HepG2 (cell line): Measurements from ENCODE around the gene APOA1. TPM values are rescaled to one million over a fixed set of nuclear protein-coding genes. Genes with fewer than 3 reads are reported as not detected.

Experiments
- ARHGAP35 ChIP-seq: sonication (generic); formaldehyde crosslinking; IDR thresholded peaks from 2 replicates; pipeline ENCODE4 v1.9.0; 2022; ENCODE audit warnings: mild to moderate bottlenecking, inconsistent platforms, moderate library complexity, missing genetic modification reagents, borderline replicate concordance
- FOSL2 ChIP-seq: sonication (generic); formaldehyde crosslinking; IDR thresholded peaks from 2 replicates; pipeline ENCODE4 v1.4.0; 2020; ENCODE audit warnings: missing genetic modification reagents
- HMG20A ChIP-seq: IDR thresholded peaks from 2 replicates; pipeline ENCODE4 v1.6.1; 2016; ENCODE audit warnings: borderline replicate concordance
- HMG20B ChIP-seq: conservative IDR thresholded peaks from 2 replicates; pipeline ENCODE4 v1.6.1; 2016; ENCODE audit warnings: missing genetic modification reagents, missing compliant biosample characterization
- HNRNPH1 ChIP-seq: fragments of 200-400 bp; formaldehyde crosslinking; optimal IDR thresholded peaks from 2 replicates; pipeline ENCODE3; 2017; ENCODE audit warnings: mild to moderate bottlenecking, low read depth, low read length
- JARID2 ChIP-seq: sonication (generic); formaldehyde crosslinking; IDR thresholded peaks from 2 replicates; pipeline ENCODE4 v1.8.1; 2023; ENCODE audit warnings: missing genetic modification reagents, inconsistent platforms; ENCODE audit not compliant: insufficient replicate concordance
- MAFG ChIP-seq: sonication (generic); formaldehyde crosslinking; IDR thresholded peaks from 2 replicates; pipeline ENCODE4 v1.5.1; 2020; ENCODE audit warnings: mild to moderate bottlenecking, missing genetic modification reagents
- ZKSCAN1 ChIP-seq: fragments of 150-350 bp; IDR thresholded peaks from 2 replicates; pipeline ENCODE4 v1.6.1; 2014; ENCODE audit warnings: low read length
- ZNF292 ChIP-seq: sonication (generic); formaldehyde crosslinking; IDR thresholded peaks from 2 replicates; pipeline ENCODE4 v1.8.1; 2022; ENCODE audit warnings: mild to moderate bottlenecking, low read depth, missing genetic modification reagents, borderline replicate concordance
- ZNF709 ChIP-seq: sonication (generic); formaldehyde crosslinking; IDR thresholded peaks from 2 replicates; pipeline ENCODE4 v1.5.0; 2020; ENCODE audit warnings: mild to moderate bottlenecking, missing genetic modification reagents
- ZNF772 ChIP-seq: sonication (generic); formaldehyde crosslinking; IDR thresholded peaks from 2 replicates; pipeline ENCODE4 v1.5.0; 2020; ENCODE audit warnings: mild to moderate bottlenecking, missing genetic modification reagents
- polyA plus RNA-seq, 8 experiments: library from polyadenylated mRNA; depleted of rRNA in 3 of 8; stranded (reverse) in 7 of 8; unstranded in 1 of 8; fragments of >200 nt; fragmentation: Illumina TruSeq in 4 of 8; extraction: Trizol in 4 of 8; gene quantifications; 2 replicates each; pipeline versions ENCODE4 v1.2.1 to v1.2.3, GENCODE V29; 2011 to 2016; ENCODE audit warnings: low read depth in 4 of 8, missing spikeins in 1 of 8, mixed read lengths in 1 of 8; ENCODE audit not compliant: insufficient read depth in 1 of 8
- total RNA-seq, 5 experiments: library from RNA; depleted of rRNA; stranded (reverse); fragments of >200 nt; fragmentation: Illumina TruSeq; extraction: Trizol; gene quantifications; 2 replicates each; pipeline ENCODE4 v1.2.3, GENCODE V29; 2016; ENCODE audit warnings: low read depth in 1 of 5
- TF ChIP-seq, protein P1 (sequence below): sonication (generic); formaldehyde crosslinking; IDR thresholded peaks from 2 replicates; pipeline ENCODE4 v1.4.0; 2020; ENCODE audit warnings: missing genetic modification reagents, borderline replicate concordance
- TF ChIP-seq, protein P2 (sequence below): IDR thresholded peaks from 2 replicates; pipeline ENCODE4 v1.6.1; 2016; ENCODE audit warnings: mild to moderate bottlenecking
- TF ChIP-seq, protein P3 (sequence below): sonication (generic); formaldehyde crosslinking; IDR thresholded peaks from 2 replicates; pipeline ENCODE4 v1.4.0; 2020; ENCODE audit warnings: missing genetic modification reagents
- TF ChIP-seq, protein P4 (sequence below): sonication (generic); formaldehyde crosslinking; IDR thresholded peaks from 2 replicates; pipeline ENCODE4 v1.8.1; 2023; ENCODE audit warnings: mild to moderate bottlenecking, inconsistent platforms, moderate library complexity, missing genetic modification reagents, borderline replicate concordance
- TF ChIP-seq, protein P5 (sequence below): sonication (generic); formaldehyde crosslinking; IDR thresholded peaks from 2 replicates; pipeline ENCODE4 v1.8.1; 2023; ENCODE audit warnings: mild to moderate bottlenecking, missing genetic modification reagents

Gene APOA1
- total and polyA plus RNA-seq, 2 of the 13 experiments (the other 11 are each of a cell fraction or from before 2014, with no cell fraction given), result 1,973 to 5,485 TPM

DNA sequence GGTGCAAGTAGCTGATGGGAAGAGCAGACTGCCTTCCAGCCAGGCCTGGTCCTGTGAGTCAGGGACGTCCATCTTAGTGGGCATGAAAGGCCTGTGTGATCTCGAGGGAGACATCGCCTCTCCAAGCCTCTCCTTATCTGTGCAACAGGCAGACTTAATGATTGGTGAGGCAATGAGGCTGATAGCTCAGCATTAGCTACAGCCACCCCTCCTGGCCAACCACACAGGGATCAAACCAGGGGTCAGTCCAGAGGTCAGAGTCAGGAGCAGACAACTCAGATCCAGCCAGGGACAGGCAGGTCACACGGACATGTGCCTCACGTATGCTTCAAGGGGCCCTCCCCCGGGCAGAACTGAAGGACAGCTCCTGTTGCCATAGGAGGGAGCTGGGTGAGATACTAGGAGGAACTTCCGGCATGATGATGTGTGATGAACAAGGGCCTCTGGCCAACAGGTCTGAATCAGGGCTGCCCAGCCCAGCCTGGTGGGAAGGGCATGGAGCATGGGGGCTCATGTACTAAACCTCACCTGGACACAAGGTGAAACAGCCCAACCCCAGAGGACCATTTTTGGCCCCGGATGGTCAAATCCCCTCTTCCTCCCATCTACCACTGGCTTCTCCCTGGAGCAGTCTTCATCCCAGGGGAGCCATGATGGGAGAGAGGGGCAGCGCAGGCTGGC is 10.5 kb downstream of the APOA1 start (continued):
- TF ChIP-seq ZKSCAN1, result no peak
- no peak for TF ChIP-seq JARID2
- no peak for TF ChIP-seq ARHGAP35 (CRISPR knock-in tag)
- TF ChIP-seq ZNF709 (CRISPR knock-in tag), result peak; percentile 39; the same call in 1 of the 2 replicates
- TF ChIP-seq, protein P1, sequence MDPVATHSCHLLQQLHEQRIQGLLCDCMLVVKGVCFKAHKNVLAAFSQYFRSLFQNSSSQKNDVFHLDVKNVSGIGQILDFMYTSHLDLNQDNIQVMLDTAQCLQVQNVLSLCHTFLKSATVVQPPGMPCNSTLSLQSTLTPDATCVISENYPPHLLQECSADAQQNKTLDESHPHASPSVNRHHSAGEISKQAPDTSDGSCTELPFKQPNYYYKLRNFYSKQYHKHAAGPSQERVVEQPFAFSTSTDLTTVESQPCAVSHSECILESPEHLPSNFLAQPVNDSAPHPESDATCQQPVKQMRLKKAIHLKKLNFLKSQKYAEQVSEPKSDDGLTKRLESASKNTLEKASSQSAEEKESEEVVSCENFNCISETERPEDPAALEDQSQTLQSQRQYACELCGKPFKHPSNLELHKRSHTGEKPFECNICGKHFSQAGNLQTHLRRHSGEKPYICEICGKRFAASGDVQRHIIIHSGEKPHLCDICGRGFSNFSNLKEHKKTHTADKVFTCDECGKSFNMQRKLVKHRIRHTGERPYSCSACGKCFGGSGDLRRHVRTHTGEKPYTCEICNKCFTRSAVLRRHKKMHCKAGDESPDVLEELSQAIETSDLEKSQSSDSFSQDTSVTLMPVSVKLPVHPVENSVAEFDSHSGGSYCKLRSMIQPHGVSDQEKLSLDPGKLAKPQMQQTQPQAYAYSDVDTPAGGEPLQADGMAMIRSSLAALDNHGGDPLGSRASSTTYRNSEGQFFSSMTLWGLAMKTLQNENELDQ (CRISPR knock-in tag), result no peak
- TF ChIP-seq ZNF772 (CRISPR knock-in tag), result peak; percentile 81
- no peak for TF ChIP-seq HNRNPH1
- TF ChIP-seq FOSL2 (CRISPR knock-in tag), result peak; percentile 75; the same call in 1 of the 2 replicates
- no peak; the same call in 1 of the 2 replicates for TF ChIP-seq HMG20B
- TF ChIP-seq, protein P2, sequence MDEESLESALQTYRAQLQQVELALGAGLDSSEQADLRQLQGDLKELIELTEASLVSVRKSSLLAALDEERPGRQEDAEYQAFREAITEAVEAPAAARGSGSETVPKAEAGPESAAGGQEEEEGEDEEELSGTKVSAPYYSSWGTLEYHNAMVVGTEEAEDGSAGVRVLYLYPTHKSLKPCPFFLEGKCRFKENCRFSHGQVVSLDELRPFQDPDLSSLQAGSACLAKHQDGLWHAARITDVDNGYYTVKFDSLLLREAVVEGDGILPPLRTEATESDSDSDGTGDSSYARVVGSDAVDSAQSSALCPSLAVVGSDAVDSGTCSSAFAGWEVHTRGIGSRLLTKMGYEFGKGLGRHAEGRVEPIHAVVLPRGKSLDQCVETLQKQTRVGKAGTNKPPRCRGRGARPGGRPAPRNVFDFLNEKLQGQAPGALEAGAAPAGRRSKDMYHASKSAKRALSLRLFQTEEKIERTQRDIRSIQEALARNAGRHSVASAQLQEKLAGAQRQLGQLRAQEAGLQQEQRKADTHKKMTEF (CRISPR knock-in tag), result peak; percentile 90
- TF ChIP-seq, protein P3, sequence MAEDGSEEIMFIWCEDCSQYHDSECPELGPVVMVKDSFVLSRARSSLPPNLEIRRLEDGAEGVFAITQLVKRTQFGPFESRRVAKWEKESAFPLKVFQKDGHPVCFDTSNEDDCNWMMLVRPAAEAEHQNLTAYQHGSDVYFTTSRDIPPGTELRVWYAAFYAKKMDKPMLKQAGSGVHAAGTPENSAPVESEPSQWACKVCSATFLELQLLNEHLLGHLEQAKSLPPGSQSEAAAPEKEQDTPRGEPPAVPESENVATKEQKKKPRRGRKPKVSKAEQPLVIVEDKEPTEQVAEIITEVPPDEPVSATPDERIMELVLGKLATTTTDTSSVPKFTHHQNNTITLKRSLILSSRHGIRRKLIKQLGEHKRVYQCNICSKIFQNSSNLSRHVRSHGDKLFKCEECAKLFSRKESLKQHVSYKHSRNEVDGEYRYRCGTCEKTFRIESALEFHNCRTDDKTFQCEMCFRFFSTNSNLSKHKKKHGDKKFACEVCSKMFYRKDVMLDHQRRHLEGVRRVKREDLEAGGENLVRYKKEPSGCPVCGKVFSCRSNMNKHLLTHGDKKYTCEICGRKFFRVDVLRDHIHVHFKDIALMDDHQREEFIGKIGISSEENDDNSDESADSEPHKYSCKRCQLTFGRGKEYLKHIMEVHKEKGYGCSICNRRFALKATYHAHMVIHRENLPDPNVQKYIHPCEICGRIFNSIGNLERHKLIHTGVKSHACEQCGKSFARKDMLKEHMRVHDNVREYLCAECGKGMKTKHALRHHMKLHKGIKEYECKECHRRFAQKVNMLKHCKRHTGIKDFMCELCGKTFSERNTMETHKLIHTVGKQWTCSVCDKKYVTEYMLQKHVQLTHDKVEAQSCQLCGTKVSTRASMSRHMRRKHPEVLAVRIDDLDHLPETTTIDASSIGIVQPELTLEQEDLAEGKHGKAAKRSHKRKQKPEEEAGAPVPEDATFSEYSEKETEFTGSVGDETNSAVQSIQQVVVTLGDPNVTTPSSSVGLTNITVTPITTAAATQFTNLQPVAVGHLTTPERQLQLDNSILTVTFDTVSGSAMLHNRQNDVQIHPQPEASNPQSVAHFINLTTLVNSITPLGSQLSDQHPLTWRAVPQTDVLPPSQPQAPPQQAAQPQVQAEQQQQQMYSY (CRISPR knock-in tag), result no peak
- TF ChIP-seq HMG20A, result peak; percentile 68; the same call in 1 of the 2 replicates
- TF ChIP-seq MAFG (CRISPR knock-in tag), result no peak
- TF ChIP-seq, protein P4, sequence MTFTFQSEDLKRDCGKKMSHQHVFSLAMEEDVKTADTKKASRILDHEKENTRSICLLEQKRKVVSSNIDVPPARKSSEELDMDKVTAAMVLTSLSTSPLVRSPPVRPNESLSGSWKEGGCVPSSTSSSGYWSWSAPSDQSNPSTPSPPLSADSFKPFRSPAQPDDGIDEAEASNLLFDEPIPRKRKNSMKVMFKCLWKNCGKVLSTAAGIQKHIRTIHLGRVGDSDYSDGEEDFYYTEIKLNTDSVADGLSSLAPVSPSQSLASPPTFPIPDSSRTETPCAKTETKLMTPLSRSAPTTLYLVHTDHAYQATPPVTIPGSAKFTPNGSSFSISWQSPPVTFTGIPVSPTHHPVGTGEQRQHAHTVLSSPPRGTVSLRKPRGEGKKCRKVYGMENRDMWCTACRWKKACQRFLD (CRISPR knock-in tag), result 0 out of 2 replicates have a peak, but pooled peaks have one; percentile 89
- peak; percentile 90 for TF ChIP-seq ZNF292 (CRISPR knock-in tag)
- TF ChIP-seq, protein P5, sequence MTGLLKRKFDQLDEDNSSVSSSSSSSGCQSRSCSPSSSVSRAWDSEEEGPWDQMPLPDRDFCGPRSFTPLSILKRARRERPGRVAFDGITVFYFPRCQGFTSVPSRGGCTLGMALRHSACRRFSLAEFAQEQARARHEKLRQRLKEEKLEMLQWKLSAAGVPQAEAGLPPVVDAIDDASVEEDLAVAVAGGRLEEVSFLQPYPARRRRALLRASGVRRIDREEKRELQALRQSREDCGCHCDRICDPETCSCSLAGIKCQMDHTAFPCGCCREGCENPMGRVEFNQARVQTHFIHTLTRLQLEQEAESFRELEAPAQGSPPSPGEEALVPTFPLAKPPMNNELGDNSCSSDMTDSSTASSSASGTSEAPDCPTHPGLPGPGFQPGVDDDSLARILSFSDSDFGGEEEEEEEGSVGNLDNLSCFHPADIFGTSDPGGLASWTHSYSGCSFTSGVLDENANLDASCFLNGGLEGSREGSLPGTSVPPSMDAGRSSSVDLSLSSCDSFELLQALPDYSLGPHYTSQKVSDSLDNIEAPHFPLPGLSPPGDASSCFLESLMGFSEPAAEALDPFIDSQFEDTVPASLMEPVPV, result peak; percentile 10; the same call in 1 of the 2 replicates
